IPS-18a (cell line): ENCODE data around the gene TRMT112.
"Not testable (repeated sequence)": the region's sequence is repeated elsewhere in the genome, so short reads cannot be mapped to it uniquely, and the experiment has no call there.

Experiments
- H3K27ac ChIP-seq: one replicate; pipeline ENCODE4 v1.5.1; 2013; ENCODE audit warnings: low read length
- H3K27me3 ChIP-seq: one replicate; pipeline ENCODE4 v1.6.1; 2013; ENCODE audit warnings: mild to moderate bottlenecking, low read length; ENCODE audit not compliant: control insufficient read depth, insufficient read depth
- H3K36me3 ChIP-seq: one replicate; pipeline ENCODE4 v1.6.1; 2013; ENCODE audit warnings: low read depth, low read length; ENCODE audit not compliant: control insufficient read depth
- H3K4me1 ChIP-seq: one replicate; pipeline ENCODE4 v1.6.1; 2013; ENCODE audit warnings: low read depth, low read length; ENCODE audit not compliant: control insufficient read depth
- H3K4me3 ChIP-seq: one replicate; pipeline ENCODE4 v1.5.1; 2013; ENCODE audit warnings: low read length
- H3K9ac ChIP-seq: one replicate; pipeline ENCODE4 v1.6.1; 2013; ENCODE audit warnings: mild to moderate bottlenecking, low read length, moderate library complexity
- H3K9me3 ChIP-seq: one replicate; pipeline ENCODE4 v1.6.1; 2013; ENCODE audit warnings: low read depth, low read length; ENCODE audit not compliant: control insufficient read depth

TRMT112 gene

DNA sequence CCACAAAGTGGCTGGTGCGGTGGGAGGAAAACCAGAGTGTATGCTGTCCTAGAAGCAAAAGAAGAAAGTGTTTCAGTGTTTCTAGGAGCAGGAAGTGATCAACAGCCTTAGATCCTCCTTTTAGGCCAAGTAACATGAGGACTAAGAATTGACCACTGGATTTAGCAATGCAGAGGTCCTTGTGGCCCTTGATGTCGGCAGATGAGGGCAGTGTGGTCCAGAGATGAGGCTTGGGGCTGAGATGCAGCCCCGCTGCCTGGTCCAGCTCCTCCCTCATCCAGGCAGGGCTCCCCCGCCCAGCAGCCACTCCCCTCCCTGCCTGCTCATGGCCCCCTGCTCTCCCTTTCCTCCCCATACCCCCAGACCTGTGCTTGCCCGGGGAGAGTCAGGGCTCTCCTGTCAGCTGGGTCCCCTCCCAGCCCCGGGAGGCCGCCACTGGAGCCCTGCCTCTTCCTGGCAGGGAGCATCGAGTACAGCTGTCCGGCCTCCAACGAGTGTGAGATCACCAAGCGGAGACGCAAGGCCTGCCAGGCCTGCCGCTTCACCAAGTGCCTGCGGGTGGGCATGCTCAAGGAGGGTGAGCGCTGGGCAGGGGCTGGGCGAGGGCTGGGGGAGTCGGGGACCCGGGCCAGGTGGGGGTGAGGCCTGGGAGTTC is 3.7 kb downstream of the TRMT112 start:
- Histone ChIP-seq H3K27ac (no peak overlapping the region), H3K4me1 (no peaks in the 10 kb centered on the region), H3K36me3 (peaks cover 12% of the 10 kb centered on the region), H3K4me3 (no peak overlapping the region), H3K9ac (no peak overlapping the region), H3K9me3 (no peaks in the 10 kb centered on the region), H3K27me3 (no peaks in the 10 kb centered on the region)

DNA sequence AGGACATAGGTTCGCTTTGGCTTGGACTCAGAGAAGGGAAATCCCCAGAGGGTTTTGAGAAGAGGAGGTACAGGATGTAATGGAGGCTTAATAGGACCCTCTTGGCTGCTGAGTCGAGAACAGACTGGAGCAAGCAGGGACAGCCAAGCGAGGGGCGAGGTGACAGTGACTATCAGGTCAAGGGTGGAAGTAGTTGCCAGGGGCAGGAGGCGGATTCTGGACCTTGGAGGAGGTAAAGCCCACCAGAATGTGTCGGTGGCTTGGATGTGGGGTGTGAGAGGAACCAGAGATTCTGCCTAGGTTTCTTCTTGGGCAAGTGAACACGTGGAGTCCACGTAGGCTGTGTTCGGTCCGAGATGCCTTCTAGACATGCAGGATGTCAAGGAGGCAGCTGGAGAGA is 4.4 kb downstream of the TRMT112 start:
- Histone ChIP-seq H3K4me1 (no peaks in the 10 kb centered on the region), H3K4me3 (no peak overlapping the region), H3K9me3 (no peaks in the 10 kb centered on the region), H3K9ac (no peak overlapping the region), H3K27ac (no peak overlapping the region), H3K36me3 (peaks cover 12% of the 10 kb centered on the region), H3K27me3 (no peaks in the 10 kb centered on the region)

DNA sequence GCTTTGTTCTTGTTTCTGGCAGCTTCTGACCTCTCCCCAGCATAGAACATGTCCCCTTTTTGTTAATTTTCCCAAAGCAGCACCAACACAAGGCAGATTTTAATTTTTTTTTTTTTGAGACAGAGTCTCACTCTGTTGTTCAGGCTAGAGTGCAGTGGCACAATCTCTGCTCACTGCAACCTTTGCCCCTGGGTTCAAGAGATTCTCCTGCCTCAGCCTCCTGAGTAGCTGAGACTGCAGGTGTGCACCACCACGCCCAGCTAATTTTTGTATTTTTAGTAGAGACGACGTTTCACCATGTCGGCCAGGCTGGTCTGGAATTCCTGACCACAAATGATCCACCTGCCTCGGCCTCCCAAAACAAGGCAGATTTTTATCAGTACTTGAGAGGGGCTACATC is 9.6 kb downstream of the TRMT112 start:
- H3K27ac ChIP-seq, H3K4me3 ChIP-seq, H3K9me3 ChIP-seq, H3K27me3 ChIP-seq, H3K9ac ChIP-seq, H3K36me3 ChIP-seq: not testable (repeated sequence)
- peaks cover 10% of the 10 kb centered on the region for H3K4me1 ChIP-seq

DNA sequence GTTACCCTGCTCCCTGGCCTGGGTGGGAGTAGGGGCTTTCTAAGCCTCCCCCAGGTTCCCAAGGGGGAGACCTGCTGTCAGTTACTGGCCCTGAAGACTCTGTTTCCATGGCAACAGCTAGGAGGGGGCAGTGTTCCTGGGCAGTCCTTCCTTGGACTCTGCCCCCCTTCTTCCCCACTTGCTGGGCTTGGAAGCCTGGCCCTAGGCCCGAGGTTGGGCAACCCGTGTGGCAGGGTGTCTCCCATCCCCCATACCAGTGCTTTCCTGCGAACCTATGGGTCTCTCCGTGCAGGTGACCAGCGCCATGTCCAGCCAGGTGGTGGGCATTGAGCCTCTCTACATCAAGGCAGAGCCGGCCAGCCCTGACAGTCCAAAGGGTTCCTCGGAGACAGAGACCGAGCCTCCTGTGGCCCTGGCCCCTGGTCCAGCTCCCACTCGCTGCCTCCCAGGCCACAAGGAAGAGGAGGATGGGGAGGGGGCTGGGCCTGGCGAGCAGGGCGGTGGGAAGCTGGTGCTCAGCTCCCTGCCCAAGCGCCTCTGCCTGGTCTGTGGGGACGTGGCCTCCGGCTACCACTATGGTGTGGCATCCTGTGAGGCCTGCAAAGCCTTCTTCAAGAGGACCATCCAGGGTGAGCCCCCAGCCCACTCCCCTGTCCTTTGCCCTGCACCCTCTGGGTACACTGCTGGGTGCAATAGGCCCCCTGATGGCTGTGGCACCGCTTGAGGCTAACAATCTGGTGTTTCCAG is 10.3 kb downstream of the TRMT112 start:
- peak overlapping the region; percentile 80 for H3K4me3 ChIP-seq
- H3K36me3 ChIP-seq, result no peaks in the 10 kb centered on the region
- H3K27ac ChIP-seq, result no peak overlapping the region
- peak overlapping the region; percentile 82 for H3K9ac ChIP-seq
- H3K27me3 ChIP-seq, result no peaks in the 10 kb centered on the region
- peaks cover 10% of the 10 kb centered on the region for H3K4me1 ChIP-seq
- H3K9me3 ChIP-seq, result no peaks in the 10 kb centered on the region

DNA sequence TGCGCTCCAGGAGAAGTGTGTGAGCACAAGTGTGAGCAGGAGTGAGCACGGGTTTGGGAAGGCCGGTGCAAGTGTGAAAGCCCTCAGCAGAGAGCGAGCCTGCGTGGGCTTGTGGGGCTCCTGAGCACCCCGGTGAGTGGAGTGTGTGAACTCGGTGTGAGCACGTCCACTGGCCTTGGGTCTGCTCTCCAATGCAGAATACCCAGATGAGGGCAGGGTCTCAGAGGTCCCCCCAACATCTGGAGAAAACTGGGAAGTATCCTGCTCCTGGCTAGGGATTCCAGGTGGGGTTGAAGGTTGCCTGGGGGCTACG is 10.8 kb downstream of the TRMT112 start:
- H3K4me3 ChIP-seq, result peak overlapping the region; percentile 80
- H3K4me1 ChIP-seq, result peaks cover 10% of the 10 kb centered on the region
- no peaks in the 10 kb centered on the region for H3K36me3 ChIP-seq
- H3K9me3 ChIP-seq, result no peaks in the 10 kb centered on the region
- no peak overlapping the region for H3K27ac ChIP-seq
- peaks cover 5% of the 10 kb centered on the region for H3K27me3 ChIP-seq
- peak overlapping the region; percentile 82 for H3K9ac ChIP-seq

DNA sequence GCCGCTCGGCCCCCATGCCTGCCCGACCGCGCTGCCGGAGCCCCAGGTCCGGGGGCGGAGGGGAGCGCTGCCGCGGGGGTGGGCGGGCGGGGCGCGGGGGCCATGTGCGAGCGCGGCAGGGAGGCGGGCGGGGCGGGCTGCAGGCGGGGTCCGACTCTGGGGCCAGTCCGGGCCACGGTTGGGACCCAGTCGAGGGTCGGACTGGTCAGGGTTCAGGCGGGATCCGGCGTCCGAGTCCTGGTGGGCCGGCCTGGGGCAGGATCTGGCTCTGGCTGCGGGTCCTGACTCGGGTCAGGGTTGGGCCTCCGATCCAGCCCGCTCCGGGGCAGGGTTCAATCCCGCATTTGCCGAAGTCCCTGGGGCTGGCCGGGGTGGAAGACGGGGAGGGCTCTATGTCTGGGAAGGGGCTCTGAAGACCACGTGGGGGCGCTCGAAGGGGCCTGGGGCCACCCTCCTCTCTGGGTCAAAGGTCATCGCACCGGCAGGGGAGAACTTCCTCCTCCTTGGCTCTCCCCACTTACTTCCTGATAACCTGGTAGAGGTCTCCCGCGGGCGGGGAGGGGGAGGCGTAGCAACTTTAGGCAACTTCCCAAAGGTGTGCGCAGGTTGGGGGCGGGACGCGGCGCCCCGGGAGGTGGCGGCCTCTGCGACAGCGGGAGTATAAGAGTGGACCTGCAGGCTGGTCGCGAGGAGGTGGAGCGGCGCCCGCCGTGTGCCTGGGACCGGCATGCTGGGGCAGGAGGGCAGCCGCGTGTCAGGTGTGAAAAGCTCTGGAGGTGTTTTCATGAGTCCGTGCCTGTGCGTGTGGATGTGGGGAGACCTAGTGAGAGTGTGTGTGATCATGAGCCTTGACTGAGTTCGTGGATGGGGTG is 11.4 kb downstream of the TRMT112 start:
- Histone ChIP-seq H3K4me1 (peaks cover 10% of the 10 kb centered on the region), H3K9me3 (no peaks in the 10 kb centered on the region), H3K27ac (no peak overlapping the region), H3K36me3 (no peaks in the 10 kb centered on the region), H3K4me3 (peak overlapping the region; percentile 80), H3K9ac (peak overlapping the region; percentile 82), H3K27me3 (peaks cover 11% of the 10 kb centered on the region)

DNA sequence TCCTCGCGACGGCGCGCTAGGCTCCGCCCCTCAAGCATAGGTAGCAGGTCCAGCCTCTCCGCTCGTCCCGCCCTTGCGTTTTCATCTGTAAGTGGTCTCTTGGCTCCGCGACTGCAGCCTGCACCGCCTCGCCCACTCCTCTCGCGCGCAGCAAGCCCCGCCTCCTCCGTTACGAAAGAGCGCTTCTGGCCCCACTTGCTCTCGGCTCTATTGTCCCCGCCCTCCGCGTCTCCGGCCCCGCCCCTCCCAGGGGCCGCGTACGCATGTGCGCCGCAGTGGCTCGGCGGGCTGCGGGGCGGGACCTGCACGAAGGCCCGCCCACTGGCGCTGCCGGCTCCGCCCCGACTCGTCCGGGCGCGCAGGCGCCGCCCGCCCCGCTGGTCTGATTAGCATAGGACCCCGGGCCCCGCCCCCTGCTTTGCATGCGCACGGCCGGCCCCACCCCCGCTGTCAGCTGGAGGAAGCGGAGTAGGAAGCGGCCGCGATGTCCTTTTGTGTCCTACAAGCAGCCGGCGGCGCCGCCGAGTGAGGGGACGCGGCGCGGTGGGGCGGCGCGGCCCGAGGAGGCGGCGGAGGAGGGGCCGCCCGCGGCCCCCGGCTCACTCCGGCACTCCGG is 12.2 kb downstream of the TRMT112 start, which contains the start of gene ESRRA:
Gene ESRRA, plus strand, starts transcription at position 450 of the 616 bp plus-strand sequence. CDS start 1,656 bp downstream, outside the sequence.
- H3K4me3 ChIP-seq, result peak within 1 kb of the TSS; percentile 80
- no peaks in the 10 kb centered on the region for H3K9me3 ChIP-seq
- H3K36me3 ChIP-seq, result no peaks in the 10 kb centered on the region
- peak within 1 kb of the TSS; percentile 82 for H3K27ac ChIP-seq
- peaks cover 10% of the 10 kb centered on the region for H3K4me1 ChIP-seq
- H3K9ac ChIP-seq, result peak within 1 kb of the TSS; percentile 83
- H3K27me3 ChIP-seq, result peaks cover 19% of the 10 kb centered on the region

DNA sequence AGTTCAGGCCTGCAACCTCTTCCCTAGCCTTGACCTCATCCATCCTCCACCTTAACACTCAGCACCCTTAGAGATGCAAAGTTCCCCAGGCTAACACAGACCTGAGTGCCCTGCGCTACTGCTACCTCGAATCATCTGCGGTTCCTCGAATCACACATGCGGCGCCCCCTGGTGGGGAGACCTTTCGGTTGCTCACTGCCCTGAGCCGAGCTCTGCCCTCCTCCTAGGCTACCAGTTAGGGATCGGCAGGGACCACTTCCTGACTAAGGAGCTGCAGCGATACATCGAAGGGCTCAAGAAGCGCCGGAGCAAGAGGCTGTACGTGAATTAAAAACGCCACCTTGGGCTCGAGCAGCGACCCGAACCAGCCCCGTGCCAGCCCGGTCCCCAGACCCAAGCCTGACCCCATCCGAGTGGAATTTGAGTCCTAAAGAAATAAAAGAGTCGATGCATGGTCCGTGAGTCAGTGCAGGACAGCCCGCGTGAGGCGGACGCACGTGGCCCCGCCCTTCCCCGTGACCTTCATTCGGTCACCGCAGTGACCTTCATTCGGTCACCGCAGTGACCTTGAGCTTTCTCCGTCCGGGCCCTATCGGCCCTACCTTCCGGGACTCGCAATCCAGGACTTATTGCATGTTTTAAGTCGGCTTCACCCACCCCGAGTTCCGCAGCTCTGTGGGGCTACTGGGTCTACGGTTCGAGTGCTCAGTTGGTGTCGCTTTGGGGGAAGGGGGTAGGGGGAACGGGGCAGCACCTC is 12.9 kb downstream of the TRMT112 start:
- Histone ChIP-seq H3K4me1 (peaks cover 10% of the 10 kb centered on the region), H3K27ac (peak overlapping the region; percentile 82), H3K4me3 (peak overlapping the region; percentile 66), H3K9me3 (no peaks in the 10 kb centered on the region), H3K27me3 (peaks cover 26% of the 10 kb centered on the region), H3K9ac (peak overlapping the region; percentile 83), H3K36me3 (no peaks in the 10 kb centered on the region)

DNA sequence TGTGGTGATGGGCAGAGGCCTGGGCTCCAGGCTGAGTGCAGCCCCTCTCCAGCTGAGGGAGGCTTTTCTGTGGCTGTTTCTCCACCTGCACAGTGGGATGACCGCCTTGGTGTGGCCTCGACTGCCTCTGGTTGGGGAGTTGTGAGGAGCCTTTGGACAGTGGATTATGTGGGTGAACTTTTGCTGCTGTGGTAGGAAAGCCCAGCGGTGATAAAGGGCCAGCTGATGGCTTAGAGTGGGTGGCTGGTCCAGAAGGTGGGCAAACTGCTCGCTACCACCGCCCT is 13.4 kb downstream of the TRMT112 start:
- Histone ChIP-seq H3K9me3 (no peaks in the 10 kb centered on the region), H3K27me3 (peaks cover 31% of the 10 kb centered on the region), H3K36me3 (no peaks in the 10 kb centered on the region), H3K4me3 (peak overlapping the region; percentile 66), H3K27ac (no peak overlapping the region), H3K4me1 (peaks cover 10% of the 10 kb centered on the region), H3K9ac (peak overlapping the region; percentile 83)

DNA sequence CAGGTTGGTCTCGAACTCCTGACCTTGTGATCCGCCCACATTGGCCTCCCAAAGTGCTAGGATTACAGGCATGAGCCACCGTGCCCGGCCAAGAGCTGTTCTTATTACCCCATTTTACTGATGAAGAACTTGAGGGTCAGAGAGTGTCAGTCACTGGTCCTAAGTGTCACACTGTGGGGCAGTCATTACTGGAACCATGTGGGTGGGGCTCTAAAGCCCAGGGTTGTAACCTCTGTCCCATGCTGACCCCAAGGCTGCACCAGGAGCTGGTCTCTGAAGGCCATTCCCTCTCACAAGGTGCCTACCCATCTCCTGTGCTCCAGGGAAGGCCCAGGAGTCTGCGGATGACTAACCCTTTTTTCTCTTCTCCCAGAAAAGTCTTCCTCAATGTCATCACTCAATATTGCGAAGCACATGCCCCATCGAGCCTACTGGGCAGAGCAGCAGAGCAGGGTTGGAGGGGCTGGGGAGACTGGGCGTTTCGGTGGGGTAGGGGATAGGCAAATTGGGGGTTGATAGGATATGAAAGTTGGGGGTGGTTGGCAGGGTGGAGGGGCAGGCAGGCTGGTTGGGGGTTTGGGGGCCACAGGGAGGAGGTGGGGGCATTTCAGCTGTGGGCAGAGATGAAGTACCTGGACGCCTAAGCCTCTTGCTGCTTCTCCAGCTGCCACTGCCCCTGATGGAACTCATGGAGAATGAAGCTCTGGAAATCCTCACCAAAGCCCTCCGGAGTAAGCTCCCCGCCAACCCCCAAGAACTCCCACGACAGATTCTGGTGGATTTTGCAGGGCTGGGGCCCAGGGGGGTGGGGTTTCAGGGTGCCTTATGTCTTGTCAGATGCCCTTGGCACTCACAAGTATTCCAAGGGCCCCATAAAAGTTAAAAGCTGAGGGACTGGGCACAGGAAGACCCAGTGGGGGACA is 14.0 kb downstream of the TRMT112 start:
- Histone ChIP-seq H3K27ac (no peak overlapping the region), H3K4me3 (peak overlapping the region; percentile 66), H3K9me3 (no peaks in the 10 kb centered on the region), H3K27me3 (peaks cover 37% of the 10 kb centered on the region), H3K36me3 (no peaks in the 10 kb centered on the region), H3K4me1 (peaks cover 10% of the 10 kb centered on the region), H3K9ac (no peak overlapping the region)
